ENCODE results near the gene SH3PXD2A.

Gene SH3PXD2A

GRCh38 chr10:103718247-103718620 lies 137.1 kb downstream of the SH3PXD2A start (continued):
- TF ChIP-seq PRDM2 (tag by site-specific recombination; IDR thresholded peaks at IDR 0.05; ENCODE audit: borderline replicate concordance) (no peak), ZNF626 (tag by site-specific recombination; IDR thresholded peaks at IDR 0.05) (no peak)

- Histone ChIP-seq H3K36me3 (ENCODE audit: control insufficient read depth in 2 of 2, insufficient read depth in 1 of 2, low read length in 2 of 2) (peaks cover 0 to 4% of the 10 kb centered on the region in 2 experiments; a peak in 1 of 3 replicates), H3K9me3 (ENCODE audit: control insufficient read depth, insufficient read depth, low read depth, low read length) (no peaks in the 10 kb centered on the region), H3K27ac (ENCODE audit: extremely low read depth, low read depth, low read length) (no peak overlapping the region), H3K4me1 (ENCODE audit: control insufficient read depth, insufficient read depth, low read length) (peaks cover 3% of the 10 kb centered on the region; the same call in 1 of the 2 replicates), H3K4me3 (ENCODE audit: low read depth, low read length) (no peak overlapping the region)
- no peak for TF ChIP-seq ZNF155 (tag by site-specific recombination; IDR thresholded peaks at IDR 0.05)
- no peak for TF ChIP-seq ZBTB10 (tag by site-specific recombination; IDR thresholded peaks at IDR 0.05)
- TF ChIP-seq ZFP41 (tag by site-specific recombination; IDR thresholded peaks at IDR 0.05; ENCODE audit: borderline replicate concordance) = no peak
- TF ChIP-seq ZNF660 (tag by site-specific recombination; IDR thresholded peaks at IDR 0.05) = no peak
- no peak for TF ChIP-seq ZNF580 (tag by site-specific recombination; IDR thresholded peaks at IDR 0.05)
- TF ChIP-seq ZNF555 (tag by site-specific recombination; conservative IDR thresholded peaks at IDR 0.05) = no peak
- TF ChIP-seq ZFP3 (tag by site-specific recombination; IDR thresholded peaks at IDR 0.05; ENCODE audit: low read depth) = no peak
- TF ChIP-seq ZNF600 (tag by site-specific recombination; IDR thresholded peaks at IDR 0.05) = 0 out of 2 replicates have a peak, but pooled peaks have one; percentile 12
- peak; percentile 54; the same call in 1 of the 2 replicates for TF ChIP-seq ZNF121 (tag by site-specific recombination; IDR thresholded peaks at IDR 0.05)
- TF ChIP-seq ZNF112 (tag by site-specific recombination; IDR thresholded peaks at IDR 0.05) = no peak
- no peak for TF ChIP-seq ZNF560 (tag by site-specific recombination; IDR thresholded peaks at IDR 0.05; ENCODE audit: borderline replicate concordance)
- no peak for TF ChIP-seq ZNF239 (tag by site-specific recombination; IDR thresholded peaks at IDR 0.05)
- TF ChIP-seq ZNF202 (tag by site-specific recombination; IDR thresholded peaks at IDR 0.05; ENCODE audit: borderline replicate concordance) = no peak
- ChIA-PET POLR2A (no interaction called here), CTCF (interaction anchor here (0.6 to 2.2 kb wide), 3 partner anchors 15 to 588 kb away, joined by 3 to 6 read pairs (median 3); no protein-coding TSS in a partner anchor)
Measured at GRCh38 chr10:103717341-103718246, 137.8 kb downstream of the SH3PXD2A start.
